HepG2 (cell line): ENCODE measurements around the gene TIMM17B. TPM values are rescaled to one million over a fixed set of nuclear protein-coding genes. Genes with fewer than 3 reads are reported as not detected.

Experiments
- ATAC-seq: fragments of 200-7000 bp; cut with Tn5 transposase; 3 replicates; pipeline ENCODE4 v1.9.1; 2020; ENCODE audit warnings: mild to moderate bottlenecking, moderate library complexity
- BruUV-seq: library from RNA; stranded (reverse); fragments of 400-500 nt; replicated peaks from 2 replicates; lab custom pipeline; 2021; lab: Mats Ljungman, UMichigan
- CTCF ChIA-PET: fragments of 300-600 bp; formaldehyde crosslinking; extraction: SDS; loops from one replicate; lab custom pipeline; 2021; ENCODE audit warnings: low total read pairs, inconsistent platforms, low intra/inter-chr PET ratio; lab: Yijun Ruan, JAX
- POLR2A ChIA-PET: fragments of 350-600 bp; sonication (Branson Sonifier 250); formaldehyde crosslinking; loops from one replicate; lab custom pipeline; 2020; ENCODE audit warnings: antibody characterized with exemption, inconsistent platforms; lab: Yijun Ruan, JAX
- DNase-seq: peaks from one replicate; pipeline ENCODE4 v3.0.0-alpha.2; 2015; ENCODE audit warnings: low spot score
- FAIRE-seq: peaks from 3 replicates; lab custom pipeline; 2011; peaks lifted over from hg19 to GRCh38; lab: Jason Lieb, UNC
- H2AFZ ChIP-seq: one replicate; pipeline ENCODE4 v1.6.1; 2011; ENCODE audit warnings: low read length, inconsistent platforms
- H3K27ac ChIP-seq: fragments of 300-600 bp; 3 replicates; pipeline ENCODE4 v1.8.0; 2011; ENCODE audit warnings: mixed run types, mild to moderate bottlenecking, mixed read lengths, low read length, inconsistent platforms; ENCODE audit not compliant: insufficient read depth; ENCODE audit errors: extremely low read length
- H3K27me3 ChIP-seq, 2 experiments: fragments of 200-600 bp in 1 of 2; 2 replicates in 1 of 2; 3 replicates in 1 of 2; pipeline versions ENCODE4 v1.6.0 to v1.8.0; 2011; ENCODE audit warnings: low read length in 2 of 2, mild to moderate bottlenecking in 2 of 2, moderate library complexity in 2 of 2, inconsistent platforms in 1 of 2; ENCODE audit not compliant: insufficient read depth in 2 of 2, control insufficient read depth in 1 of 2
- H3K36me3 ChIP-seq, 2 experiments: fragments of 200-600 bp in 1 of 2; replicated peaks in 1 of 2; 2 replicates in 1 of 2; 3 replicates in 1 of 2; pipeline versions ENCODE4 v1.5.1 to v1.8.0; 2011; ENCODE audit warnings: low read length in 2 of 2, inconsistent platforms in 1 of 2; ENCODE audit not compliant: insufficient read depth in 2 of 2, control insufficient read depth in 1 of 2
- H3K4me1 ChIP-seq: 2 replicates; pipeline ENCODE4 v1.5.1; 2012; ENCODE audit warnings: low read length, inconsistent platforms; ENCODE audit not compliant: insufficient read depth
- H3K4me2 ChIP-seq: 2 replicates; pipeline ENCODE4 v1.6.0; 2011; ENCODE audit warnings: low read depth, low read length, inconsistent platforms
- H3K4me3 ChIP-seq, 3 experiments: fragments of 200-600 bp in 1 of 3; sonication (generic), shearing (Covaris generic) in 1 of 3; replicated peaks in 1 of 3; 2 replicates each; pipeline ENCODE4 v1.5.1; 2011 to 2016; ENCODE audit warnings: low read length in 3 of 3, inconsistent platforms in 2 of 3, low read depth in 2 of 3, mild to moderate bottlenecking in 2 of 3, control low read depth in 1 of 3, mixed read lengths in 1 of 3; ENCODE audit not compliant: insufficient read depth in 1 of 3
- H3K79me2 ChIP-seq: one replicate; pipeline ENCODE4 v1.6.1; 2011; ENCODE audit warnings: low read length, inconsistent platforms; ENCODE audit not compliant: insufficient read depth
- H3K9ac ChIP-seq: 2 replicates; pipeline ENCODE4 v1.6.0; 2011; ENCODE audit warnings: mild to moderate bottlenecking, low read depth, low read length, inconsistent platforms; ENCODE audit not compliant: insufficient read depth
- H3K9me3 ChIP-seq: 2 replicates; pipeline ENCODE4 v1.5.1; 2012; ENCODE audit warnings: mild to moderate bottlenecking, low read length
- H4K20me1 ChIP-seq: 2 replicates; pipeline ENCODE4 v1.6.0; 2011; ENCODE audit warnings: inconsistent platforms, mild to moderate bottlenecking, low read length, moderate library complexity; ENCODE audit not compliant: insufficient read depth
- HMG20A ChIP-seq: IDR thresholded peaks from 2 replicates; pipeline ENCODE4 v1.6.1; 2016; ENCODE audit warnings: borderline replicate concordance
- HNF4A ChIP-seq: sonication (generic); formaldehyde crosslinking; IDR thresholded peaks from 2 replicates; pipeline ENCODE4 v1.4.0; 2020; ENCODE audit warnings: missing genetic modification reagents
- TFDP1 ChIP-seq: IDR thresholded peaks from 2 replicates; pipeline ENCODE4 v1.6.1; 2016; ENCODE audit warnings: missing compliant biosample characterization, missing genetic modification reagents, borderline replicate concordance
- TFE3 ChIP-seq: IDR thresholded peaks from 2 replicates; pipeline ENCODE4 v1.6.1; 2016
- THAP11 ChIP-seq: IDR thresholded peaks from 2 replicates; pipeline ENCODE4 v1.6.1; 2016; ENCODE audit warnings: missing biosample characterization, missing genetic modification reagents
- THAP8 ChIP-seq: sonication (generic); formaldehyde crosslinking; IDR thresholded peaks from 2 replicates; pipeline ENCODE4 v1.5.1; 2020; ENCODE audit warnings: missing genetic modification reagents, mild to moderate bottlenecking, borderline replicate concordance
- ZBTB38 ChIP-seq: sonication (generic); formaldehyde crosslinking; IDR thresholded peaks from 2 replicates; pipeline ENCODE4 v1.5.1; 2020; ENCODE audit warnings: mild to moderate bottlenecking, missing genetic modification reagents
- ZFP36 ChIP-seq: fragments of 150-350 bp; IDR thresholded peaks from 2 replicates; pipeline ENCODE4 v1.6.1; 2018; ENCODE audit warnings: borderline replicate concordance, low read length, low read depth; ENCODE audit not compliant: partially characterized antibody
- ZNF180 ChIP-seq: sonication (generic); formaldehyde crosslinking; IDR thresholded peaks from 2 replicates; pipeline ENCODE4 v1.4.0; 2020; ENCODE audit warnings: low read depth, missing genetic modification reagents, borderline replicate concordance
- ZNF274 ChIP-seq: sonication (generic); formaldehyde crosslinking; IDR thresholded peaks from 2 replicates; pipeline ENCODE4 v1.5.1; 2020; ENCODE audit warnings: mild to moderate bottlenecking, missing genetic modification reagents
- ZNF292 ChIP-seq: sonication (generic); formaldehyde crosslinking; IDR thresholded peaks from 2 replicates; pipeline ENCODE4 v1.8.1; 2022; ENCODE audit warnings: mild to moderate bottlenecking, low read depth, missing genetic modification reagents, borderline replicate concordance
- ZNF558 ChIP-seq: sonication (generic); formaldehyde crosslinking; IDR thresholded peaks from 2 replicates; pipeline ENCODE4 v1.9.0; 2022; ENCODE audit warnings: mild to moderate bottlenecking, missing genetic modification reagents, borderline replicate concordance
- ZNF570 ChIP-seq: sonication (generic); formaldehyde crosslinking; IDR thresholded peaks from 2 replicates; pipeline ENCODE4 v1.4.0; 2020; ENCODE audit warnings: mild to moderate bottlenecking, missing genetic modification reagents, borderline replicate concordance
- ZNF720 ChIP-seq: sonication (generic); formaldehyde crosslinking; IDR thresholded peaks from 2 replicates; pipeline ENCODE4 v1.4.0; 2020; ENCODE audit warnings: missing genetic modification reagents
- ZNF780A ChIP-seq: sonication (generic); formaldehyde crosslinking; IDR thresholded peaks from 2 replicates; pipeline ENCODE4 v1.8.0; 2022; ENCODE audit warnings: mild to moderate bottlenecking, missing genetic modification reagents, moderate library complexity
- WGBS: methylation state at CpG from one replicate; pipeline ENCODE4 v1.1.6; 2017; ENCODE audit warnings: low lambda C conversion rate; 5-methylcytosine and 5-hydroxymethylcytosine counted together
- in situ Hi-C: cut with HindIII; loops from 2 replicates; pipeline ENCODE4 v1.10.0; 2017; ENCODE audit warnings: low pct_unique_long_range_greater_than_20kb; ENCODE audit not compliant: extremely low pct_ligation_motif_present
- intact Hi-C: fragments of 100-400 bp; cut with micrococcal nuclease; formaldehyde crosslinking; loops from one replicate; pipeline ENCODE4 v1.10.0; 2022; ENCODE audit not compliant: unreplicated experiment
- polyA plus RNA-seq, 8 experiments: library from polyadenylated mRNA; depleted of rRNA in 3 of 8; stranded (reverse) in 7 of 8; unstranded in 1 of 8; fragments of >200 nt; fragmentation: Illumina TruSeq in 4 of 8; extraction: Trizol in 4 of 8; gene quantifications; 2 replicates each; pipeline versions ENCODE4 v1.2.1 to v1.2.3, GENCODE V29; 2011 to 2016; ENCODE audit warnings: low read depth in 4 of 8, missing spikeins in 1 of 8, mixed read lengths in 1 of 8; ENCODE audit not compliant: insufficient read depth in 1 of 8
- total RNA-seq, 5 experiments: library from RNA; depleted of rRNA; stranded (reverse); fragments of >200 nt; fragmentation: Illumina TruSeq; extraction: Trizol; gene quantifications; 2 replicates each; pipeline ENCODE4 v1.2.3, GENCODE V29; 2016; ENCODE audit warnings: low read depth in 1 of 5
- TF ChIP-seq, protein P1 (sequence below): sonication (generic); formaldehyde crosslinking; IDR thresholded peaks from 2 replicates; pipeline ENCODE4 v1.5.0; 2020; ENCODE audit warnings: missing genetic modification reagents
- TF ChIP-seq, protein P2 (sequence below): sonication (generic); formaldehyde crosslinking; IDR thresholded peaks from 2 replicates; pipeline ENCODE4 v1.9.0; 2021; ENCODE audit warnings: missing genetic modification reagents, borderline replicate concordance

Gene TIMM17B
- total and polyA plus RNA-seq, 2 of the 13 experiments (the other 11 are each of a cell fraction or from before 2014, with no cell fraction given) = 56.0 to 72.5 TPM

- TF ChIP-seq ZNF558 (no peak), ZFP36 (no peak), ZNF720 (CRISPR knock-in tag) (no peak), HNF4A (no peak), ZNF180 (CRISPR knock-in tag) (no peak), ZBTB38 (no peak), ZNF570 (CRISPR knock-in tag) (no peak), ZNF274 (no peak), TFE3 (CRISPR knock-in tag) (no peak)
These were observed 7.1 kb upstream of the TIMM17B start (continued) for GRCh38 chrX:48904626-48905025.

- CTCF ChIA-PET = no interaction called here
- Histone ChIP-seq H3K27ac (no peak overlapping the region), H3K9me3 (no peaks in the 10 kb centered on the region), H3K4me1 (peaks cover 14% of the 10 kb centered on the region), H3K79me2 (peaks cover 5% of the 10 kb centered on the region), H3K27me3 (no peaks in the 10 kb centered on the region), H3K36me3 (peaks cover 12 to 13% of the 10 kb centered on the region in 2 experiments), H3K9ac (no peak overlapping the region), H2AFZ (no peak overlapping the region), H3K4me3 (no peak overlapping the region), H4K20me1 (no peaks in the 10 kb centered on the region), H3K4me2 (no peak overlapping the region)
- no TSS peak for BruUV-seq
- WGBS = 99% methylated on average over 7 of the region's 8 CpGs
- no peak; the same call in 2 of the 3 replicates for ATAC-seq
- POLR2A ChIA-PET = interaction anchor here (1.8 kb wide), 1 partner anchor 13 kb away, joined by 5 read pairs; no protein-coding TSS in a partner anchor
- no peak for DNase-seq
- in situ Hi-C loops = no loop called here
- intact Hi-C loops = no loop called here
- FAIRE-seq = no peak
- TF ChIP-seq TFDP1 (no peak), HMG20A (CRISPR knock-in tag) (no peak), THAP8 (no peak), THAP11 (no peak), ZNF780A (no peak), ZNF292 (CRISPR knock-in tag) (no peak)
- TF ChIP-seq, protein P1, sequence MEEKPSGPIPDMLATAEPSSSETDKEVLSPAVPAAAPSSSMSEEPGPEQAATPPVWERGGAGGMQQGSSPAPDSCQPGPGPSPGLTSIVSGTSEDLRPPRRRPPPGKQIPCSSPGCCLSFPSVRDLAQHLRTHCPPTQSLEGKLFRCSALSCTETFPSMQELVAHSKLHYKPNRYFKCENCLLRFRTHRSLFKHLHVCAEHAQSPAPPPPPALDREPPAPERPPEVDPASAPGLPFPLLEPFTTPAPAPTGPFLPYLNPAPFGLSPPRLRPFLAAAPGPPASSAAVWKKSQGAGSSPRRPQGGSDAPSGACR (CRISPR knock-in tag) = no peak
- TF ChIP-seq, protein P2, sequence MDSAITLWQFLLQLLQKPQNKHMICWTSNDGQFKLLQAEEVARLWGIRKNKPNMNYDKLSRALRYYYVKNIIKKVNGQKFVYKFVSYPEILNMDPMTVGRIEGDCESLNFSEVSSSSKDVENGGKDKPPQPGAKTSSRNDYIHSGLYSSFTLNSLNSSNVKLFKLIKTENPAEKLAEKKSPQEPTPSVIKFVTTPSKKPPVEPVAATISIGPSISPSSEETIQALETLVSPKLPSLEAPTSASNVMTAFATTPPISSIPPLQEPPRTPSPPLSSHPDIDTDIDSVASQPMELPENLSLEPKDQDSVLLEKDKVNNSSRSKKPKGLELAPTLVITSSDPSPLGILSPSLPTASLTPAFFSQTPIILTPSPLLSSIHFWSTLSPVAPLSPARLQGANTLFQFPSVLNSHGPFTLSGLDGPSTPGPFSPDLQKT (CRISPR knock-in tag) = no peak
These were observed 6.6 kb upstream of the TIMM17B start for GRCh38 chrX:48904180-48904579.
